Loucy (cell line): ENCODE results near the gene STAP1.
"Not testable (repeated sequence)": the region's sequence is repeated elsewhere in the genome, so short reads cannot be mapped to it uniquely, and the experiment has no call there.

Experiments
- H2AFZ ChIP-seq: fragments of 200-600 bp; sonication (generic); 2 replicates; pipeline ENCODE4 v1.6.0; 2016; ENCODE audit warnings: antibody characterized with exemption, mild to moderate bottlenecking, low read length, moderate library complexity
- H3F3A ChIP-seq: fragments of 200-600 bp; 2 replicates; pipeline ENCODE4 v1.6.0; 2016; ENCODE audit warnings: antibody characterized with exemption, low read depth, mild to moderate bottlenecking
- H3K27me3 ChIP-seq: fragments of 200-600 bp; sonication (generic); 2 replicates; pipeline ENCODE4 v1.6.1; 2014; ENCODE audit warnings: low read length, mild to moderate bottlenecking; ENCODE audit not compliant: insufficient read depth, poor library complexity, severe bottlenecking
- H3K36me3 ChIP-seq: fragments of 200-600 bp; sonication (generic); 2 replicates; pipeline ENCODE4 v1.6.1; 2016; ENCODE audit warnings: low read length; ENCODE audit not compliant: insufficient read depth
- H3K4me1 ChIP-seq: fragments of 200-600 bp; sonication (generic); 2 replicates; pipeline ENCODE4 v1.5.1; 2014; ENCODE audit warnings: low read length, mild to moderate bottlenecking; ENCODE audit not compliant: insufficient read depth, poor library complexity, severe bottlenecking
- H3K4me2 ChIP-seq: fragments of 200-600 bp; sonication (generic); 2 replicates; pipeline ENCODE4 v1.6.0; 2014; ENCODE audit warnings: antibody characterized with exemption, low read length, low read depth, mild to moderate bottlenecking; ENCODE audit not compliant: poor library complexity, severe bottlenecking
- H3K4me3 ChIP-seq: fragments of 200-600 bp; sonication (generic); 2 replicates; pipeline ENCODE4 v1.5.1; 2014; ENCODE audit warnings: low read length, mild to moderate bottlenecking, mixed read lengths; ENCODE audit not compliant: poor library complexity, severe bottlenecking
- H3K79me2 ChIP-seq: fragments of 200-600 bp; sonication (generic); 2 replicates; pipeline ENCODE4 v1.6.1; 2014; ENCODE audit warnings: low read length; ENCODE audit not compliant: insufficient read depth
- H3K9ac ChIP-seq: fragments of 200-600 bp; sonication (generic); 2 replicates; pipeline ENCODE4 v1.6.0; 2014; ENCODE audit warnings: mild to moderate bottlenecking, low read depth, low read length, moderate library complexity; ENCODE audit not compliant: poor library complexity, severe bottlenecking
- H3K9me2 ChIP-seq: fragments of 200-600 bp; sonication (generic); replicated peaks from 2 replicates; pipeline ENCODE4 v1.6.1; 2016; ENCODE audit warnings: low read depth, low read length, mixed read lengths
- H3K9me3 ChIP-seq: fragments of 200-600 bp; sonication (generic); 2 replicates; pipeline ENCODE4 v1.6.1; 2014; ENCODE audit warnings: mild to moderate bottlenecking, antibody characterized with exemption, low read length, low read depth; ENCODE audit not compliant: insufficient read depth
- H4K20me1 ChIP-seq: fragments of 200-600 bp; sonication (generic); 2 replicates; pipeline ENCODE4 v1.6.0; 2014; ENCODE audit warnings: antibody characterized with exemption, low read length, mild to moderate bottlenecking; ENCODE audit not compliant: insufficient read depth, poor library complexity, severe bottlenecking
- EZH2phosphoT487 ChIP-seq: fragments of 200-600 bp; IDR thresholded peaks from 2 replicates; pipeline ENCODE4 v1.6.1; 2018; ENCODE audit warnings: antibody characterized with exemption, mild to moderate bottlenecking, moderate library complexity, borderline replicate concordance
- TF ChIP-seq, protein P1 (sequence below): fragments of 200-600 bp; sonication (generic); conservative IDR thresholded peaks from 2 replicates; pipeline ENCODE4 v1.5.1; 2014; ENCODE audit warnings: mild to moderate bottlenecking, antibody characterized with exemption, low read length

The STAP1 gene

GRCh38 chr4:67550451-67550850 lies 8.1 kb upstream of the STAP1 start:
- no peaks in the 10 kb centered on the region for H4K20me1 ChIP-seq
- no peaks in the 10 kb centered on the region for H3K27me3 ChIP-seq
- H3K36me3 ChIP-seq: no peaks in the 10 kb centered on the region
- no peaks in the 10 kb centered on the region for H3K79me2 ChIP-seq
- TF ChIP-seq, protein P1, sequence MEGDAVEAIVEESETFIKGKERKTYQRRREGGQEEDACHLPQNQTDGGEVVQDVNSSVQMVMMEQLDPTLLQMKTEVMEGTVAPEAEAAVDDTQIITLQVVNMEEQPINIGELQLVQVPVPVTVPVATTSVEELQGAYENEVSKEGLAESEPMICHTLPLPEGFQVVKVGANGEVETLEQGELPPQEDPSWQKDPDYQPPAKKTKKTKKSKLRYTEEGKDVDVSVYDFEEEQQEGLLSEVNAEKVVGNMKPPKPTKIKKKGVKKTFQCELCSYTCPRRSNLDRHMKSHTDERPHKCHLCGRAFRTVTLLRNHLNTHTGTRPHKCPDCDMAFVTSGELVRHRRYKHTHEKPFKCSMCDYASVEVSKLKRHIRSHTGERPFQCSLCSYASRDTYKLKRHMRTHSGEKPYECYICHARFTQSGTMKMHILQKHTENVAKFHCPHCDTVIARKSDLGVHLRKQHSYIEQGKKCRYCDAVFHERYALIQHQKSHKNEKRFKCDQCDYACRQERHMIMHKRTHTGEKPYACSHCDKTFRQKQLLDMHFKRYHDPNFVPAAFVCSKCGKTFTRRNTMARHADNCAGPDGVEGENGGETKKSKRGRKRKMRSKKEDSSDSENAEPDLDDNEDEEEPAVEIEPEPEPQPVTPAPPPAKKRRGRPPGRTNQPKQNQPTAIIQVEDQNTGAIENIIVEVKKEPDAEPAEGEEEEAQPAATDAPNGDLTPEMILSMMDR: no peak
- no peak for TF ChIP-seq EZH2phosphoT487
- no peaks in the 10 kb centered on the region for H3K9me2 ChIP-seq
- no peak overlapping the region for H3K9ac ChIP-seq
- peaks cover 29% of the 10 kb centered on the region for H3K4me1 ChIP-seq
- H3K4me3 ChIP-seq: no peak overlapping the region
- H3K9me3 ChIP-seq: no peaks in the 10 kb centered on the region
- no peak overlapping the region for H3K4me2 ChIP-seq
- H2AFZ ChIP-seq: no peak overlapping the region; the same call in 1 of the 2 replicates
- H3F3A ChIP-seq: peaks cover 5% of the 10 kb centered on the region; the same call in 1 of the 2 replicates

- peaks cover 2% of the 10 kb centered on the region; the same call in 1 of the 2 replicates for H3F3A ChIP-seq
- H3K4me3 ChIP-seq: no peak overlapping the region
- H3K9me2 ChIP-seq: no peaks in the 10 kb centered on the region
- TF ChIP-seq EZH2phosphoT487: no peak
- TF ChIP-seq, protein P1: no peak
- H3K36me3 ChIP-seq: no peaks in the 10 kb centered on the region
- H2AFZ ChIP-seq: no peak overlapping the region
- H3K79me2 ChIP-seq: no peaks in the 10 kb centered on the region
- no peak overlapping the region for H3K9ac ChIP-seq
- H3K9me3 ChIP-seq: no peaks in the 10 kb centered on the region
- no peaks in the 10 kb centered on the region for H4K20me1 ChIP-seq
- H3K4me2 ChIP-seq: no peak overlapping the region
- peaks cover 27% of the 10 kb centered on the region for H3K4me1 ChIP-seq
- no peaks in the 10 kb centered on the region for H3K27me3 ChIP-seq
These were observed 7.7 kb upstream of the STAP1 start for GRCh38 chr4:67550857-67551256.

- Histone ChIP-seq H2AFZ (peak overlapping the region; percentile 70), H3K4me1 (peaks cover 22% of the 10 kb centered on the region)
- not testable (repeated sequence) for H3K79me2 ChIP-seq, H3K9ac ChIP-seq, H3K27me3 ChIP-seq, H3K4me3 ChIP-seq, H3K36me3 ChIP-seq, H4K20me1 ChIP-seq, H3K4me2 ChIP-seq, H3K9me3 ChIP-seq, H3K9me2 ChIP-seq, H3F3A ChIP-seq
These were observed 6.3 kb upstream of the STAP1 start for GRCh38 chr4:67552146-67552792.

DNA sequence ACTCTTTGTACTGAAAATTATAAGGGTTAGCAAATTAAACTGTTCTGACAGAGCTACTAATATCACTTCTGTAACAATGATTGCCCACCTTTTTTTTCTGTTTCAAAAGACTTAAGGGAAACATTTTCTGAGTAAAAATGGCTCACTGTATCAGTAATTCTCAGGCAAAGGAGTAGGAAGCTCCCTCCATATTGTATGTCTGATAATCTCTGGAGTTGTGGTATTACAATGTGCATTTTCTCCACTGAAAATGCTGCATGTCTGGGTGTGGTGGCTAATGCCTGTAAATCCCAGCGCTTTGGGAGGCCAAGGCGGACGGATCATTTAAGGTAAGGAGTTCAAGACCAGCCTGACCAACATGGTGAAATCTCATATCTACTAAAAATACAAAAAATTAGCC lies 4.4 kb upstream of the STAP1 start:
- H3K4me1 ChIP-seq: peaks cover 38% of the 10 kb centered on the region
- no peak overlapping the region for H2AFZ ChIP-seq
- H3K9ac ChIP-seq: no peak overlapping the region
- no peaks in the 10 kb centered on the region for H3K79me2 ChIP-seq
- H3K27me3 ChIP-seq: no peaks in the 10 kb centered on the region
- TF ChIP-seq, protein P1: no peak
- no peak for TF ChIP-seq EZH2phosphoT487
- no peaks in the 10 kb centered on the region for H3F3A ChIP-seq
- no peaks in the 10 kb centered on the region for H4K20me1 ChIP-seq
- no peak overlapping the region for H3K4me3 ChIP-seq
- H3K4me2 ChIP-seq: no peak overlapping the region
- H3K9me2 ChIP-seq: no peaks in the 10 kb centered on the region
- H3K9me3 ChIP-seq: no peaks in the 10 kb centered on the region
- no peaks in the 10 kb centered on the region for H3K36me3 ChIP-seq
